Measurements from ENCODE around the gene SUPT3H.

The SUPT3H gene

DNA sequence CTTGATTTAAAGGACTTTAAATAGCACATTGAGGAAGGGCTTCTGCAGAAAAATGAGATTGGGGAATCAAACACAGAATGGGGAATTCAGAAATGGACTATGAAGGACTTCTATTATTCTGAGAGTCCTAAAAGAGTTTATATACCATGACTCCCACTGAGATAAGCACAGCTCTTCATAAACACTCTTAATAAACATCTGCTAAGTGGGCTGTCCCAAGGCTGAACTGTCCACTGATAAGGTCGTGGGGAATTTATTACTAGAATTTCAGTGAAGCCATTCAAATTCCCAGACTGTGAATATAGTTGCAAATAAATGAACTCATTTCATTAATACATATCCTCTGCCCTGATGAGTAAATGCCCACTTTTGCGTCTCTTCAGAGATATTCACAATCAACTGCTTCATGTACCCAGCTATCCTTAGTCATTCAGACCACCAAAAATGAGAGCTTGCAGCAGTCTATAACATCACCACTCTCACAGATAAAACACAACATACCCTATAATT, 517.8 kb downstream of the SUPT3H start:
- no peak for DNase-seq (ENCODE audit: insufficient read length, low spot score)
- no peak for FAIRE-seq

GRCh38 chr6:44858998-44859397, 518.7 kb downstream of the SUPT3H start:
- FAIRE-seq (no peak), DNase-seq (ENCODE audit: insufficient read length, low spot score) (no peak)

- FAIRE-seq, result no peak
- no peak for DNase-seq (ENCODE audit: insufficient read length, low spot score)
Measured at GRCh38 chr6:44856479-44856878, 521.3 kb downstream of the SUPT3H start.

DNA sequence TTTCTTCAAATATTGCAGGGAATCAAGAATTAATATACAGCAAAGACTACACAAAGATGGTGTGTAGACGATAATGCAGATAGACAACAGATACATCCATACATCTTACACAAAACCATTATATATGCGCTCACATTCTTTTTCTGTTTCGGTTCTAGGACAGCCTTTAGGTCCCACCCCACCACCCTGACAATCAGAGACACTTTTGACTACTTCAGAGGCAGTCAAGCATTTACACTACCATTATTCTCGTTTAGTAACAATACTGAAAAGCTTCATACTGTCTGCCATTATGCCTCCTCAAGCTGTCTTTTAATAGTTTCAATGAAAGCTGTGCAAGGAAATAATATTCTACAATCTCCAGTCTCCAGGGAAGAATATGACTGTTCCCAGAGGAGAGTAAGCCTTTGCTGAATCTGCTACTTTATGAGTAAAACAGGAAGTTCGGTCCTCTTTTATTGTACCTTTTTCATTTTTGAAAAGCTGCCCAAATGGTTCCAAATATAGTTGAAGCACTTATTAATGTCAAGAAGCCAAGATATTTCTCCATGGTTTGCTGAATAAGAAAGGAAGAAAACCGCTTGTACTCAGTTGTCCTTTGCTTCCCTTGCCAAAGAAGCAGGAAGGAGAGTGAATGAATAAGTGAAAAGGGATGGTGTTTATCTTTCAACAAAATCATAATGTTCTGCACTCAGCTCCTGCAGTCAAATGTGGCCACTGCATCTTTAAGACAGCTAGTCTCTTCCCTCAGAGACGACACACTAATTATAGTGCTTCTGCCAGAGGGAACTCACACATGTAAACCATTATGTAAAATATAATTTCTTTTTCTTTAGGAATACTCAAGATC, 521.9 kb downstream of the SUPT3H start:
- no peak for FAIRE-seq

GRCh38 chr6:44854712-44855443, 522.9 kb downstream of the SUPT3H start:
- no peak for FAIRE-seq
- no peak for DNase-seq (ENCODE audit: insufficient read length, low spot score)

More for the DNA sequence above, 521.9 kb downstream of the SUPT3H start:
- no peak for DNase-seq (ENCODE audit: insufficient read length, low spot score)

- DNase-seq (ENCODE audit: insufficient read length, low spot score) (no peak), FAIRE-seq (no peak)
Measured at GRCh38 chr6:44851176-44851575, 526.6 kb downstream of the SUPT3H start.

DNA sequence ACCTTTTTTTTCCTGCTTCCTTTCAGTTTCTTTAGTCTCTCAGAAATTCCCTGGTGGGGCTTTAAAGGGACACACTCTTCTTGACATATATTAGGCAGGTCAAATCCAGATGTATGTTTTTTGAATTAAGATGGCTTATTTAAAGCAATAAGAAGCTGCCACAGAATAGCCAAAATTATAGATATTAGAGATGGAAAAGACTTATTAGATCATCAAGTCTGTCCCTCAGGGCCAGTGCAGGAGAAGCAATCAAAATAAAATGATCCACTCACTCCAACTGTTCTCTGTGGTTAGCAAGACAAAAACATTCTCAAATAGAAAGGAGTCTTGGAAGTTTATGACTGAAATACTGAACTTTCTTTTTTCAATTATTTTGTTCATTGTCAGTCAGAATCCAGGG, 527.4 kb downstream of the SUPT3H start:
- no peak for DNase-seq (ENCODE audit: insufficient read length, low spot score)

DNA sequence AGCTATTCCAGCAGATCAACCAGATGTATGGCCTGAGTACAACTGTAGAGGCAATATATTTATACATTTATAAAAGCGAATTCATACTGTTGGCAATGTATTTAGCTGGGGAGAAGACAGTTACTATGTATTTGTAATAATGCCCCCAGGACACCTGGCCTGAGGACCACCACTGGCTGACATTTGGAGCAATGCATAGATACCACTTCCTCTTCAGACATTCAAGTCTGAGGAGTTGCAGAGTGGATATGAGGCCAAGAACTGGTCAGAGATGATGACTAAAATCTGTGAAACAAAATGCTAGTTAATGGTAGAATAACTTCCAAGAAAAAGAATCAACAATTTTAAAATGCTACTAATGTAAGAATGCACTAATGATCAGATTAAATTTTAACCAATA, 527.9 kb downstream of the SUPT3H start:
- no peak for FAIRE-seq
- DNase-seq (ENCODE audit: insufficient read length, low spot score), result no peak

More for the DNA sequence above, 527.4 kb downstream of the SUPT3H start:
- FAIRE-seq, result no peak

GRCh38 chr6:44843734-44844133, 534.0 kb downstream of the SUPT3H start:
- no peak for DNase-seq (ENCODE audit: insufficient read length, low spot score)
- FAIRE-seq, result no peak

DNA sequence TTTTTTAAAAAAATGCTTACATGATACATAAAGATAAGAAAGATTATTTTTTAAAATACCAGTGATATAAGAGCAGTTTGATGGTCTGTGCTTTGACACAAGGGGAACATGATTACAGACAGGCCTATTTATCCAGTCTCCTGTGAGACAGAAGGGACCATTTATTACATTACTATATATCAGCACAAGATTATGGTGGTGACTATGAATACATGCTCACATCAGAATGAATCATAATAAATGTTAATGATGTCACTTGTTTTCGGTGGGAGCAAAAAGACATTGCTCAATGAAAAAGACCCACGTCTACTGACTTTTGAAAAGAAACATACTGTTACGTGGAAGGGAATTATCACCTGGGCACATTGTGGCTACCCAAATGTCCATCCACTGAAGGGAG, 535.1 kb downstream of the SUPT3H start:
- DNase-seq (ENCODE audit: insufficient read length, low spot score) (no peak), FAIRE-seq (no peak)

- DNase-seq (ENCODE audit: insufficient read length, low spot score) (no peak), FAIRE-seq (no peak)
Measured at GRCh38 chr6:44841829-44842228, 535.9 kb downstream of the SUPT3H start.

GRCh38 chr6:44837741-44838140, 540.0 kb downstream of the SUPT3H start:
- DNase-seq (ENCODE audit: insufficient read length, low spot score), result no peak
- FAIRE-seq, result no peak

GRCh38 chr6:44837255-44837654, 540.5 kb downstream of the SUPT3H start:
- DNase-seq (ENCODE audit: insufficient read length, low spot score) (no peak), FAIRE-seq (no peak)

- no peak for FAIRE-seq
- no peak for DNase-seq (ENCODE audit: insufficient read length, low spot score)
Measured at GRCh38 chr6:44833248-44833647, 544.5 kb downstream of the SUPT3H start.

DNA sequence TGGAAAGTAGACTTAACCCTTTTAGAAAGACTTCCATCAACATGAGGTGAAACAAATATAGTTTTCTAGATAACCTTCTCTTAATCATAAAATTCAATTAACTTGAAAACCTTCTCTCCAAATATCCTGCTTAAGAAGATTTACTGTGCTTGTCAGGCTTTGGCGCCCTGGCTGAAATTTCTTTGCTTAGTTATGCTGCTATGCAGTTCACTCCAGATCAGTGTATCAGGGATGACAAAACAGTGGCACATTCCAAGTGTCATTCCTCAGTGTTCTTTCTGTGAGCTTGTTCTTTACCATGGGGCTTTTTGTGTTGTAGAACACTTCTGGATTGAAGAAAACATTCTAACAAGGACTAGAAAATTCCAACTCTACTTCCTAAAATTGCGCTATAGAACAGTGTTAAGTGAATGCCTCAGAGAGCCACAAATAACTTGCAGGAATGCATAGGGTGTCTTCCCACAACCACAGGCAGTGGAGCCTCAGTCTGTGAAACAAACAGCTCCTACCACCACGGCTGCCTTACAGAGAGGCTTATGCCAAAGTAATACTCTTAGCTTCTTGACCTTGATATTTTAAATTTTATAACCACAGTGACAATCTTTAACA, 546.6 kb downstream of the SUPT3H start:
- peak; percentile 4 for DNase-seq (ENCODE audit: insufficient read length, low spot score)
- no peak for FAIRE-seq

DNA sequence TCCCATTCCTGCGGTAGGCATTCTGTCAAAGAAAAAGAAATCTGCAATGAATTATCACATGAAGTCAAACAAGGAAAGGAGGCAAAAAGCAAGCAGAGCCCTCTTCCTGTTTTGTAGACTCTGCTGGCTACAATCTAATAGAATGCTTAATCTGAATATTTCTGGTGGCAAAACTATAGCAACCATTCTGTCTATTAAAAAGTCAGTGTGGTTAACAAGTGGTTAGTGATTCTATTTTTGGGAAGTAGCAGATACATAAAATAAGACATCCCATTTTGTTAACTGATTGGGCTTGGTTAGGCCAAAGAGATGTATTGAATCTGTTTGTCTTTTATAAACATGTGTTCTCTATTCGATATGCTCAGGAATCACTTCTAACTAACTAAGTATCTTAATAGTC, 547.9 kb downstream of the SUPT3H start:
- FAIRE-seq, result no peak
- no peak for DNase-seq (ENCODE audit: insufficient read length, low spot score)

DNA sequence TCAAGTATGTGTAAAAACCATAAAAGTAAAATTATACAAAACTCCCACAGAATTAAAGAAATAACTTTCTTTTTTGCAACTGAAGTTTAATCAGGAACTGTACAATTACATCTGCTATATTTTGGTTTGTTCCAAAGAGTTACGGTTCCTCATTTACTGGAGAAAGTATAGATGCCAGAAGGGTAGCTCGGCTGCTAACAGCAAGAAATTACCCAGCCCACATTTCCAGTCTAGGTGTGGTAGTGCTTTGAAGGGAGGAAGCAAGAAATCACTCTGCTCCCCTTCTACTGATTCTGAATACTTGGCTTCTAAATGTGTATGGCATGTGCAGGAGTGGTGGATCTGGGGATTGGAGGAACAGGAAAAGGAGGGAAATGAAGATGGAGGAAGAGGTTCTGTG, 549.0 kb downstream of the SUPT3H start:
- DNase-seq (ENCODE audit: insufficient read length, low spot score) (no peak), FAIRE-seq (no peak)

- no peak for FAIRE-seq
- no peak for DNase-seq (ENCODE audit: insufficient read length, low spot score)
Measured at GRCh38 chr6:44826025-44826676, 551.6 kb downstream of the SUPT3H start.

DNA sequence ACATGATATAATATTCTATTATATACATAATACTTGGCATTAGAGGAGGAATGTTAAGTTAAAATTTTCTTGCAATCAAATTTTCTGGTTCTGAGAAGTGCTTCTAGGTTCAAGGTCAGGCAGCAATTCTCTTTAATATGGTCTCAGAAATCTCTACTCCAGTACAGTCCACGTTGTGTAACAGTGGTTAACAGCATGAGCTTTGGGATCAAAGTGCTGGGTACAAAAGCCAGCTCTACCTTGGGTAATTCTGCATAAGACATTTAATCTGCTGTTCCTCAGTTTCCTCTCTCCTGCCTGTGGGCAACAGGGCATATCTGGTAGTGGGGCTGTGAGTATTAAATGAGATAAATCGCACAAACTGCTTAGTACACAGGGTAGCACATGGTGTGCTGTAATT, 552.5 kb downstream of the SUPT3H start:
- no peak for FAIRE-seq
- no peak for DNase-seq (ENCODE audit: insufficient read length, low spot score)

- FAIRE-seq (no peak), DNase-seq (ENCODE audit: insufficient read length, low spot score) (no peak)
Measured at GRCh38 chr6:44824567-44824966, 553.2 kb downstream of the SUPT3H start.

GRCh38 chr6:44820759-44821158, 557.0 kb downstream of the SUPT3H start:
- DNase-seq (ENCODE audit: insufficient read length, low spot score) (no peak), FAIRE-seq (no peak)

All from HTR-8/SVneo (cell line).